GM23338 (cell line): ENCODE data around the gene BRSK2. TPM values are rescaled to one million over a fixed set of nuclear protein-coding genes. Genes with fewer than 3 reads are reported as not detected.

Experiments
- ATAC-seq: fragments of 200-7000 bp; cut with Tn5 transposase; 3 replicates; pipeline ENCODE4 v1.9.1; 2020
- DNase-seq: peaks from one replicate; pipeline ENCODE4 v3.0.0-alpha.2; 2015; ENCODE audit warnings: low spot score
- H2AFZ ChIP-seq: fragments of 200-600 bp; sonication (generic); 2 replicates; pipeline ENCODE4 v1.8.0; 2016; ENCODE audit warnings: antibody characterized with exemption, mild to moderate bottlenecking, moderate library complexity
- H3F3A ChIP-seq: fragments of 200-600 bp; sonication (generic); replicated peaks from 2 replicates; pipeline ENCODE4 v1.8.0; 2017; ENCODE audit warnings: antibody characterized with exemption, mixed run types, low read depth
- H3K27ac ChIP-seq: fragments of 200-600 bp; sonication (generic); 2 replicates; pipeline ENCODE4 v1.6.1; 2016; ENCODE audit warnings: low read depth
- H3K27me3 ChIP-seq: fragments of 200-600 bp; sonication (generic); 2 replicates; pipeline ENCODE4 v1.8.0; 2016; ENCODE audit warnings: mild to moderate bottlenecking, mixed run types, moderate library complexity; ENCODE audit not compliant: insufficient read depth
- H3K36me3 ChIP-seq: fragments of 200-600 bp; sonication (generic); 2 replicates; pipeline ENCODE4 v1.8.0; 2016; ENCODE audit warnings: mild to moderate bottlenecking; ENCODE audit not compliant: insufficient read depth
- H3K4me1 ChIP-seq: fragments of 200-600 bp; sonication (generic); 2 replicates; pipeline ENCODE4 v1.8.0; 2016; ENCODE audit warnings: mild to moderate bottlenecking, moderate library complexity; ENCODE audit not compliant: insufficient read depth
- H3K4me2 ChIP-seq: fragments of 200-600 bp; sonication (generic); 2 replicates; pipeline ENCODE4 v1.7.1; 2017; ENCODE audit warnings: mixed run types
- H3K4me3 ChIP-seq: fragments of 200-600 bp; sonication (generic); 2 replicates; pipeline ENCODE4 v1.6.1; 2016; ENCODE audit warnings: mixed run types
- H3K79me2 ChIP-seq: fragments of 200-600 bp; sonication (generic); replicated peaks from 2 replicates; pipeline ENCODE4 v1.8.0; 2017; ENCODE audit warnings: mild to moderate bottlenecking; ENCODE audit not compliant: insufficient read depth
- H3K9me2 ChIP-seq: fragments of 200-600 bp; sonication (generic); 2 replicates; pipeline ENCODE4 v1.8.0; 2017; ENCODE audit not compliant: insufficient read depth
- H4K20me1 ChIP-seq: fragments of 200-600 bp; sonication (generic); replicated peaks from 2 replicates; pipeline ENCODE4 v1.8.0; 2017; ENCODE audit warnings: mild to moderate bottlenecking; ENCODE audit not compliant: insufficient read depth
- H3K27ac Mint-ChIP-seq: 2 replicates; pipeline ENCODE4 v1.8.0; 2020; ENCODE audit warnings: inconsistent platforms, mild to moderate bottlenecking, moderate library complexity, mixed read lengths
- H3K27me3 Mint-ChIP-seq: 3 replicates; pipeline ENCODE4 v1.8.0; 2022; ENCODE audit warnings: low read depth, mild to moderate bottlenecking, moderate library complexity, mixed read lengths, inconsistent platforms; ENCODE audit not compliant: insufficient read depth, poor library complexity
- H3K36me3 Mint-ChIP-seq: 3 replicates; pipeline ENCODE4 v1.8.0; 2021; ENCODE audit warnings: low read depth, mild to moderate bottlenecking, inconsistent platforms, moderate library complexity, mixed read lengths
- H3K4me1 Mint-ChIP-seq: 3 replicates; pipeline ENCODE4 v1.8.0; 2020; ENCODE audit warnings: mild to moderate bottlenecking, inconsistent platforms, mixed read lengths
- H3K4me3 Mint-ChIP-seq: 3 replicates; pipeline ENCODE4 v1.8.0; 2021; ENCODE audit warnings: moderate library complexity, mild to moderate bottlenecking, inconsistent platforms, mixed read lengths
- H3K9me3 Mint-ChIP-seq: 3 replicates; pipeline ENCODE4 v1.8.0; 2020; ENCODE audit warnings: moderate library complexity, mild to moderate bottlenecking, inconsistent platforms, mixed read lengths
- CTCF ChIP-seq, 2 experiments: fragments of 200-600 bp in 1 of 2; sonication (generic) in 1 of 2; conservative IDR thresholded peaks; 2 replicates each; pipeline versions ENCODE4 v1.5.1 to v1.6.1; 2016 to 2017; ENCODE audit warnings: antibody characterized with exemption in 2 of 2, low read depth in 2 of 2, mild to moderate bottlenecking in 2 of 2, moderate library complexity in 1 of 2
- POLR2AphosphoS5 ChIP-seq: IDR thresholded peaks from 2 replicates; pipeline ENCODE4 v1.6.1; 2016; ENCODE audit warnings: antibody characterized with exemption, low read depth
- STAT1 ChIP-seq: IDR thresholded peaks from one replicate; pipeline ENCODE4 v1.6.1; 2016; ENCODE audit warnings: antibody characterized with exemption; ENCODE audit not compliant: unreplicated experiment
- ZNF114 ChIP-seq: fragments of 250-450 bp; sonication (Bioruptor Pico); IDR thresholded peaks from 2 replicates; pipeline ENCODE4 v1.5.0; 2020; ENCODE audit warnings: mild to moderate bottlenecking, moderate library complexity
- ZNF331 ChIP-seq: fragments of 250-450 bp; sonication (Bioruptor Pico); IDR thresholded peaks from 2 replicates; pipeline ENCODE4 v1.5.0; 2020; ENCODE audit warnings: low read depth, mild to moderate bottlenecking, moderate library complexity
- ZNF462 ChIP-seq: fragments of 250-450 bp; sonication (Bioruptor Pico); IDR thresholded peaks from 2 replicates; pipeline ENCODE4 v1.5.0; 2020; ENCODE audit warnings: mild to moderate bottlenecking, moderate library complexity
- polyA plus RNA-seq: library from polyadenylated mRNA; unstranded; fragments of >200 nt; fragmentation: Nextera tagmentation; extraction: Ambion mirVana; gene quantifications from 2 replicates; pipeline ENCODE4 v1.2.1, GENCODE V29; 2016
- total RNA-seq: library from RNA; depleted of rRNA; stranded (reverse); fragments of >200 nt; shearing (Covaris generic); gene quantifications from 2 replicates; pipeline ENCODE4 v1.2.3, GENCODE V29; 2014

BRSK2 gene
- total and polyA plus RNA-seq, 2 experiments from 2014 or later, result 7.2 to 20.3 TPM

GRCh38 chr11:1463056-1463455 lies 73.3 kb downstream of the BRSK2 start:
- no peak for ATAC-seq
- no peak overlapping the region for H3K27ac ChIP-seq
- H4K20me1 ChIP-seq, result no peaks in the 10 kb centered on the region
- H3F3A ChIP-seq, result no peaks in the 10 kb centered on the region
- H3K36me3 ChIP-seq, result no peaks in the 10 kb centered on the region
- H3K79me2 ChIP-seq, result no peaks in the 10 kb centered on the region
- Mint-ChIP-seq H3K4me1 (peaks cover 6% of the 10 kb centered on the region), H3K27me3 (peaks cover 3% of the 10 kb centered on the region), H3K9me3 (no peaks in the 10 kb centered on the region), H3K27ac (no peak overlapping the region), H3K36me3 (no peaks in the 10 kb centered on the region), H3K4me3 (no peak overlapping the region)
- 0 out of 2 replicates have a peak, but pooled peaks cover 2% of the 10 kb centered on the region for H3K4me1 ChIP-seq
- no peak overlapping the region for H3K4me2 ChIP-seq
- no peak overlapping the region for H3K4me3 ChIP-seq
- H3K9me2 ChIP-seq, result no peaks in the 10 kb centered on the region
- no peak for DNase-seq
- no peaks in the 10 kb centered on the region for H3K27me3 ChIP-seq
- H2AFZ ChIP-seq, result no peak overlapping the region
- no peak for TF ChIP-seq CTCF (conservative IDR thresholded peaks at IDR 0.05; ENCODE audit: low read depth in 2 of 2)
- no peak for TF ChIP-seq ZNF331 (CRISPR knock-in tag)
- no peak for TF ChIP-seq ZNF462 (CRISPR knock-in tag)
- TF ChIP-seq STAT1, result no peak
- no peak for TF ChIP-seq POLR2AphosphoS5
- TF ChIP-seq ZNF114 (CRISPR knock-in tag), result no peak
